K562 (cell line): ENCODE data around the gene CSDE1. TPM values are rescaled to one million over a fixed set of nuclear protein-coding genes. Genes with fewer than 3 reads are reported as not detected.
A peak's percentile ranks its signal among the peaks of the same experiment; 100 is the strongest.

Source experiments
- BHLHE40 ChIP-seq: IDR thresholded peaks from 2 replicates; pipeline ENCODE4 v1.6.1; 2011; ENCODE audit warnings: low read length, improper control_type of control experiment
- E2F1 ChIP-seq: sonication (generic); formaldehyde crosslinking; IDR thresholded peaks from 2 replicates; pipeline ENCODE4 v1.8.1; 2023; ENCODE audit warnings: mild to moderate bottlenecking, missing genetic modification reagents, moderate library complexity
- HDGF ChIP-seq: fragments of 450-650 bp; IDR thresholded peaks from 2 replicates; pipeline ENCODE4 v1.6.1; 2016
- KLF16 ChIP-seq: IDR thresholded peaks from 2 replicates; pipeline ENCODE4 v1.6.1; 2016; ENCODE audit warnings: antibody characterized with exemption
- MAFK ChIP-seq: IDR thresholded peaks from 2 replicates; pipeline ENCODE4 v1.6.1; 2011; ENCODE audit warnings: low read length, improper control_type of control experiment
- NCOA2 ChIP-seq, 2 experiments: fragments of 450-650 bp; IDR thresholded peaks; 2 replicates each; pipeline ENCODE4 v1.6.1; 2018; ENCODE audit warnings: mild to moderate bottlenecking in 2 of 2, moderate library complexity in 1 of 2; ENCODE audit not compliant: partially characterized antibody in 2 of 2
- PHF21A ChIP-seq: fragments of 450-650 bp; IDR thresholded peaks from 2 replicates; pipeline ENCODE4 v1.6.1; 2017; ENCODE audit warnings: low read depth, borderline replicate concordance
- RFX5 ChIP-seq: IDR thresholded peaks from 2 replicates; pipeline ENCODE4 v1.6.1; 2011; ENCODE audit warnings: low read depth, mild to moderate bottlenecking, improper control_type of control experiment, low read length
- TAF9B ChIP-seq: fragments of 450-650 bp; IDR thresholded peaks from 2 replicates; pipeline ENCODE4 v1.6.1; 2018; ENCODE audit warnings: mild to moderate bottlenecking; ENCODE audit not compliant: partially characterized antibody
- TCF7 ChIP-seq: sonication (generic); IDR thresholded peaks from 2 replicates; pipeline ENCODE4 v1.6.1; 2016; ENCODE audit warnings: antibody characterized with exemption, borderline replicate concordance
- ZNF121 ChIP-seq: sonication (generic); formaldehyde crosslinking; conservative IDR thresholded peaks from 2 replicates; pipeline ENCODE4 v1.8.0; 2022; ENCODE audit warnings: missing genetic modification reagents
- ZNF165 ChIP-seq: fragments of 250-450 bp; sonication (Bioruptor Pico); IDR thresholded peaks from 2 replicates; pipeline ENCODE4 v1.4.0; 2020; ENCODE audit warnings: borderline replicate concordance
- ZNF197 ChIP-seq: fragments of 200-800 bp; sonication (Bioruptor generic); IDR thresholded peaks from 2 replicates; pipeline ENCODE4 v1.6.1; 2016; ENCODE audit warnings: low read depth, missing genetic modification characterization, missing compliant biosample characterization
- ZNF23 ChIP-seq: fragments of 250-450 bp; sonication (Bioruptor Pico); IDR thresholded peaks from 2 replicates; pipeline ENCODE4 v1.4.0; 2020; ENCODE audit warnings: mild to moderate bottlenecking
- ZNF408 ChIP-seq: fragments of 250-450 bp; sonication (Bioruptor Pico); IDR thresholded peaks from 2 replicates; pipeline ENCODE4 v1.4.0; 2020; ENCODE audit warnings: low read depth, mild to moderate bottlenecking, moderate library complexity
- polyA plus RNA-seq, 8 experiments: library from polyadenylated mRNA; depleted of rRNA in 4 of 8; stranded (reverse) in 5 of 8; unstranded in 3 of 8; fragments of >200 nt; fragmentation: Nextera tagmentation in 2 of 8; fragmentation: Illumina TruSeq in 1 of 8; extraction: Ambion mirVana in 2 of 8; extraction: Trizol in 1 of 8; gene quantifications; 2 replicates each; pipeline versions ENCODE4 v1.2.1 to v1.2.3, GENCODE V29; 2011 to 2014; ENCODE audit warnings: inconsistent platforms in 1 of 8, missing spikeins in 1 of 8
- total RNA-seq, 7 experiments: library from RNA; depleted of rRNA in 6 of 7; stranded (reverse); fragments of >200 nt in 6 of 7; fragmentation: Illumina TruSeq in 2 of 7; extraction: Trizol in 2 of 7; gene quantifications; 2 replicates each; pipeline versions ENCODE4 v1.2.1 to v1.2.3, GENCODE V29; 2011 to 2021; ENCODE audit warnings: low replicate concordance in 1 of 7
- TF ChIP-seq, protein P1 (sequence below), 2 experiments: fragments of 450-650 bp in 1 of 2; sonication (generic) in 1 of 2; formaldehyde crosslinking in 1 of 2; IDR thresholded peaks; 2 replicates each; pipeline versions ENCODE4 v1.7.1 to v1.9.0; 2016 to 2022; ENCODE audit warnings: inconsistent platforms in 1 of 2, mild to moderate bottlenecking in 1 of 2, missing genetic modification reagents in 1 of 2
- TF ChIP-seq, protein P2 (sequence below): fragments of 250-450 bp; sonication (Bioruptor Pico); IDR thresholded peaks from 2 replicates; pipeline ENCODE4 v1.8.0; 2021; ENCODE audit warnings: moderate library complexity, mild to moderate bottlenecking, inconsistent platforms

CSDE1 gene
- total and polyA plus RNA-seq, 9 of the 15 experiments (the other 6 are each of a cell fraction or from before 2014, with no cell fraction given): 174 to 538 (median 403) TPM

DNA sequence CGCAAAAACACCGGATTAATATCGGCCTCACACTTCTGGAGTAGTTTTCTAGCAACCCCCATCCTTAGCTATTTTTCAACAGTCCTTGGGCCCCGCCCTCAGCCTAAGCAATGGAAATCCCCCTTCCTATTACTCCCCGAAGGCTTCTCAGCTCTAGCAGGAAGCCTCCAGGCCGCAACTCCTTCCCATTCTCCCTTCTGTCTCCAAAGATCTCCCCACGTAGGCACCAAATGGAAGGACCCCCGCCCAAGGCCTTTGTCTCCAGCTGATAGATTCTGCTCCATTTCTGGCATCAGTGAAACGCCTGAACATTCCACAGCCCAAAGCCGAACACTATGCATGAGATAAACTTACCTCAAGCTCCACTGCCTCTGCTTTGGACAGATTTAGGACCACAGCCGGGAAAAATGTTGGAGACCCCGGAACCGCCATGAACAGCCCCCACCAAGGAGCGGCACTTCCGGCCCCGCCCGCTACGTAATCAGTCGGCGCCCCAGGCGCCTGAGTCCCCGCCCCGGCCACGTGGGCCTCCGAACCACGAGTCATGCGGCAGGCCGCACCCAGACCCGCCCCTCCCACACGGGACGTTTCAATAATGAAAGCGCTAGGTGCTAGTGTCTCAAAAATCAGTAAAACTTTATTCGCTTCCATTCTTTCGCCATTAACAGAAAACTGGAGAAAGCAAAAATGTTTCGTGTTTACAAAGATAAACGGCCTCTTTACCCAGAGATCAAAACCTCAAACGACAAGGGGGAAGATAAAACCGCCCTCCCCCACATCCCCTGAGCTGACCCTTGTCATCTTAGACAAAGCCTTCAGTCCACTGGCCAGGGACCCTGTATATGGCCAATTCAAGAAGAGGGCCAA is 41.2 kb downstream of the CSDE1 start, which contains the start of gene NRAS (continued):
- TF ChIP-seq, protein P1, sequence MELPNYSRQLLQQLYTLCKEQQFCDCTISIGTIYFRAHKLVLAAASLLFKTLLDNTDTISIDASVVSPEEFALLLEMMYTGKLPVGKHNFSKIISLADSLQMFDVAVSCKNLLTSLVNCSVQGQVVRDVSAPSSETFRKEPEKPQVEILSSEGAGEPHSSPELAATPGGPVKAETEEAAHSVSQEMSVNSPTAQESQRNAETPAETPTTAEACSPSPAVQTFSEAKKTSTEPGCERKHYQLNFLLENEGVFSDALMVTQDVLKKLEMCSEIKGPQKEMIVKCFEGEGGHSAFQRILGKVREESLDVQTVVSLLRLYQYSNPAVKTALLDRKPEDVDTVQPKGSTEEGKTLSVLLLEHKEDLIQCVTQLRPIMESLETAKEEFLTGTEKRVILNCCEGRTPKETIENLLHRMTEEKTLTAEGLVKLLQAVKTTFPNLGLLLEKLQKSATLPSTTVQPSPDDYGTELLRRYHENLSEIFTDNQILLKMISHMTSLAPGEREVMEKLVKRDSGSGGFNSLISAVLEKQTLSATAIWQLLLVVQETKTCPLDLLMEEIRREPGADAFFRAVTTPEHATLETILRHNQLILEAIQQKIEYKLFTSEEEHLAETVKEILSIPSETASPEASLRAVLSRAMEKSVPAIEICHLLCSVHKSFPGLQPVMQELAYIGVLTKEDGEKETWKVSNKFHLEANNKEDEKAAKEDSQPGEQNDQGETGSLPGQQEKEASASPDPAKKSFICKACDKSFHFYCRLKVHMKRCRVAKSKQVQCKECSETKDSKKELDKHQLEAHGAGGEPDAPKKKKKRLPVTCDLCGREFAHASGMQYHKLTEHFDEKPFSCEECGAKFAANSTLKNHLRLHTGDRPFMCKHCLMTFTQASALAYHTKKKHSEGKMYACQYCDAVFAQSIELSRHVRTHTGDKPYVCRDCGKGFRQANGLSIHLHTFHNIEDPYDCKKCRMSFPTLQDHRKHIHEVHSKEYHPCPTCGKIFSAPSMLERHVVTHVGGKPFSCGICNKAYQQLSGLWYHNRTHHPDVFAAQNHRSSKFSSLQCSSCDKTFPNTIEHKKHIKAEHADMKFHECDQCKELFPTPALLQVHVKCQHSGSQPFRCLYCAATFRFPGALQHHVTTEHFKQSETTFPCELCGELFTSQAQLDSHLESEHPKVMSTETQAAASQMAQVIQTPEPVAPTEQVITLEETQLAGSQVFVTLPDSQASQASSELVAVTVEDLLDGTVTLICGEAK (IDR thresholded peaks at IDR 0.05): peak; percentile 97
- TF ChIP-seq, protein P1 (CRISPR knock-in tag; IDR thresholded peaks at IDR 0.05): peak; percentile 95
- TF ChIP-seq PHF21A (peak; percentile 51; the same call in 1 of the 2 replicates), ZNF121 (CRISPR knock-in tag) (no peak), KLF16 (0 out of 2 replicates have a peak, but pooled peaks have one; percentile 6), MAFK (no peak; the same call in 1 of the 2 replicates), ZNF408 (no peak), TCF7 (no peak), E2F1 (CRISPR knock-in tag) (peak; percentile 46; the same call in 1 of the 2 replicates), TAF9B (peak; percentile 54), RFX5 (no peak), ZNF23 (CRISPR knock-in tag) (0 out of 2 replicates have a peak, but pooled peaks have one; percentile 33), BHLHE40 (peak; percentile 83), NCOA2 (IDR thresholded peaks at IDR 0.05; ENCODE audit: partially characterized antibody in 2 of 2) (no peak), ZNF165 (CRISPR knock-in tag) (no peak), ZNF197 (CRISPR knock-in tag) (no peak), HDGF (no peak)
- TF ChIP-seq, protein P2, sequence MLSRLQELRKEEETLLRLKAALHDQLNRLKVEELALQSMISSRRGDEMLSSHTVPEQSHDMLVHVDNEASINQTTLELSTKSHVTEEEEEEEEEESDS (CRISPR knock-in tag): no peak
